Bronchial epithelial cell (primary cell): ENCODE results near the gene PODXL2. TPM values are rescaled to one million over a fixed set of nuclear protein-coding genes. Genes with fewer than 3 reads are reported as not detected.

Experiments
- DNase-seq: peaks from one replicate; pipeline ENCODE4 v3.0.0-alpha.2; 2010; ENCODE audit warnings: low read depth
- FAIRE-seq: peaks from 2 replicates; lab custom pipeline; 2011; peaks lifted over from hg19 to GRCh38; lab: Jason Lieb, UNC
- H3K27me3 ChIP-seq: 2 replicates; pipeline ENCODE4 v1.5.1; 2011; ENCODE audit warnings: low read length; ENCODE audit not compliant: control insufficient read depth, insufficient read depth
- H3K36me3 ChIP-seq: 2 replicates; pipeline ENCODE4 v1.5.1; 2011; ENCODE audit warnings: low read length; ENCODE audit not compliant: control insufficient read depth, insufficient read depth
- H3K4me3 ChIP-seq: 2 replicates; pipeline ENCODE4 v1.5.1; 2011; ENCODE audit warnings: mild to moderate bottlenecking, low read depth, low read length, control low read depth
- CTCF ChIP-seq: IDR thresholded peaks from 2 replicates; pipeline ENCODE4 v1.5.1; 2011; ENCODE audit warnings: mild to moderate bottlenecking, moderate library complexity, low read length, control low read depth, inconsistent platforms; ENCODE audit not compliant: insufficient read depth, severe bottlenecking
- total RNA-seq: library from RNA; depleted of rRNA; stranded (reverse); fragments of >200 nt; gene quantifications from 2 replicates; pipeline ENCODE4 v1.2.1, GENCODE V29; 2014

The PODXL2 gene
- total RNA-seq, 1 donor from 2014 or later: 3.4 TPM

- H3K4me3 ChIP-seq: no peak overlapping the region
- H3K27me3 ChIP-seq: no peaks in the 10 kb centered on the region
- no peak for TF ChIP-seq CTCF
- peak; percentile 33 for DNase-seq
- no peaks in the 10 kb centered on the region for H3K36me3 ChIP-seq
- FAIRE-seq: no peak
Measured at GRCh38 chr3:127647166-127647844, 18.3 kb downstream of the PODXL2 start.

GRCh38 chr3:127647845-127648204, 18.8 kb downstream of the PODXL2 start:
- no peaks in the 10 kb centered on the region for H3K27me3 ChIP-seq
- TF ChIP-seq CTCF: no peak
- H3K4me3 ChIP-seq: no peak overlapping the region
- no peaks in the 10 kb centered on the region for H3K36me3 ChIP-seq
- DNase-seq (no peak), FAIRE-seq (no peak)

GRCh38 chr3:127650236-127650635, 21.3 kb downstream of the PODXL2 start:
- Histone ChIP-seq H3K27me3 (no peaks in the 10 kb centered on the region), H3K4me3 (no peak overlapping the region), H3K36me3 (no peaks in the 10 kb centered on the region)
- no peak for FAIRE-seq
- no peak for DNase-seq
- no peak for TF ChIP-seq CTCF

- Histone ChIP-seq H3K36me3 (no peaks in the 10 kb centered on the region), H3K4me3 (no peak overlapping the region), H3K27me3 (no peaks in the 10 kb centered on the region)
- no peak for TF ChIP-seq CTCF
- peak; percentile 64 for FAIRE-seq
- no peak for DNase-seq
Measured at GRCh38 chr3:127651516-127652172, 22.7 kb downstream of the PODXL2 start.

- no peaks in the 10 kb centered on the region for H3K27me3 ChIP-seq
- H3K4me3 ChIP-seq: no peak overlapping the region
- TF ChIP-seq CTCF: peak; percentile 89
- no peaks in the 10 kb centered on the region for H3K36me3 ChIP-seq
- DNase-seq (peak; percentile 28), FAIRE-seq (no peak)
Measured at GRCh38 chr3:127652246-127652995, 23.4 kb downstream of the PODXL2 start.
